ENCODE results near the gene DCHS2. TPM values are rescaled to one million over a fixed set of nuclear protein-coding genes. Genes with fewer than 3 reads are reported as not detected.

The DCHS2 gene, protein sequence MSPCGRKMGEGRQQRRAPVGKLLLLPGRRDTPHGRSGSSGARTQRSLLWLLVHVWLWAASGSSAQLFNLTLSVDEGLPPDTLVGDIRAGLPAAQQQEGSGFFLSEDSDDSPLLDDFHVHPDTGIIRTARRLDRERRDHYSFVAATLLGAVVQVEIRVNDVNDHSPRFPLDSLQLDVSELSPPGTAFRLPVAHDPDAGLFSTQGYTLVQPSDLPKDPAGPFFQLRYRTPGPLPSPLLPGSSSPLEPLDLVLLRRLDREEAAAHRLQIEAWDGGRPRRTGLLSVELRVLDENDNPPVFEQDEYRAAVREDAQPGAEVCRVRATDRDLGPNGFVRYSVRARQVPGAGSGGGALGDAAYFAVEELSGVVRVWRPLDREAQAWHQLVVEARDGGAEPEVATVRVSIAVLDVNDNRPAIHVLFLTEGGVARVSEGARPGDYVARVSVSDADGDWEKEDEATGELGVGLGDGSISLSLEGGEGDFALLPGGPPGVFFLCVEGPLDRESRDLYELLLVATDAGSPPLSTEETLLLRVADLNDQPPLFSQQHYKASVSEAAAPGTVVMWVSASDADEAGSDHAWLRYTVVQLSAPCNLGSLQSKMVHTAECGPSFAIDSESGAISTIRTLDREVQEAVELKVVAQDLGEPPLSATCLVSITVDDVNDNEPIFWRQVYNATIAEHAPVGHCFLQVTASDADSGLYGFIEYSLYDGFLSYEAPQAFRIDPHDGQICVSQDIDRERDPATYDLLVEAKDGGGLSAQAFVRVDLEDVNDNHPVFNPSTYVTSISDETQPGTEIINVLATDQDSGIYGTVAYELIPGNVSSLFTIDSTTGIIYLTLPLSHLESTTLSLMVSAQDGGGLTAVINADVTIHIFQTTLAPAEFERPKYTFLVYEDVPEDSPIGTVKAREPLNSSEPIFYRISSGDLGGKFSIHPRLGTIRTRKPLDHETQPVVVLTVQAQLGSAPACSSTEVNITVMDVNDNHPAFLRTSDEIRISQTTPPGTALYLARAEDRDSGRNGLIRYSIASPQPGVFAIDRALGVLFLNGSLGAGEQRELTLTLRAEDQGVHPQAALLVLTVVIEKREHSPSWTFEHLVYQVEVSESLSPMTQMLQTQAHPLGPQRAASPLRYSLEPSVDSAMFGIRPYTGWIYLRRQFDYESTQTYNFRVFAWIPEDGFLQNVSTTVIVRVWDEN (N-terminal part only)
- 6.3 TPM for total RNA-seq

DNA sequence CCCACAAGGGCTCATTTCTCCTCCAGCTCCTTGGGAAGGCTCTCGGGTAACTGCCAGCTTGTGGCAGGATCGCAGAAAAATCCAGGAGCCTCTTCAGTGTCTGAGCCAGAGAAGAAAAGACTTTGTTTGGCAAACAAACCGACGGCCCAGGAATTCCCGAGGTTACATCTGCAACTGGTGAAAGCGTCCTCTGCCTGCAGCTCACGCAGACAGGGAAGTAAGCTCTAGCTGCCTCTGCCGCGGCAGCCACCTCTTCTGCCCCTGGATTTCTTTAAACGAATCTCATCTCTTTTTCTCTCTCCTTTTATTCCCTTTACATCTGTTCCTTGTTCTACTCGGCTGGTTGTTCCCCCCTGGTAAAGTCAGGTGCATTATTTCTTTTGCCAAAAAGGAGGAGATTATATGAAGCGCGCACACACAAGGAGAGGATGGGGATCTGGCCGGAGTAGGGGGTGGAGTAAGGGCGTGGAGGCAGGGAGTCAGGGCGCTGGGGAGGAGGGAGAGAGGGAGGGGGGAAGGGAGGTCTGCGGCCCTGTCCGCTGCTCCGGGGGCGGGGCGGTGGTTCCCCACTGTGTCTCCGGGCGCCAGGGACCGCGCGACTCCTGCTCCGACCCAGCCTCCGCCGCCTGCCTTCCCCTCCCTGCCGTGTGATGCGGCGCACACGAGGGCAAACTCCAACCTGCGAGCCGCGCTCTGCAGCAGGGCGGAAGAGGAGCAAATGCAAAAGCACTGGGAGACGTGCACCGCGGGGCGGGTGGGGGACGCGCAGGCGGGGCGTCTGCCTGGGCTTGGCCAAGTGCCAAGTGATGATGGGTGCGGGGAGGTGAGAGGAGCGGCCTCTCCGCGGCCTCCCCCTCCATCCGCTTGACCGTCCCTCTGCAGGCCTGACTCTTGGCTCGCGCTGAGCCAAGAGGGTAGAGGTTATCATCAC is at the start of gene DCHS2:
Gene DCHS2 (minus strand): TSS at position 459 of the 931 bp plus-strand sequence. CDS start 444 bp downstream, at position 15.

Other genes starting within 250 kb of the DCHS2 start
- gene PLRG1, start 58.6 kb upstream of the DCHS2 start, total RNA-seq = 98.9 TPM
- gene FGB, start 71.2 kb upstream of the DCHS2 start, total RNA-seq = not detected
- gene FGA, start 98.9 kb upstream of the DCHS2 start, total RNA-seq = 0.94 TPM
- gene FGG, start 120.9 kb upstream of the DCHS2 start, total RNA-seq = 0.63 TPM